Epithelial cell of umbilical artery (primary cell): ENCODE data around the gene COX17. TPM values are rescaled to one million over a fixed set of nuclear protein-coding genes. Genes with fewer than 3 reads are reported as not detected.

Source experiments
- total RNA-seq: library from RNA; depleted of rRNA; stranded (reverse); fragments of >200 nt; gene quantifications from 2 replicates; pipeline ENCODE4 v1.2.3, GENCODE V29; 2014

The COX17 gene, protein sequence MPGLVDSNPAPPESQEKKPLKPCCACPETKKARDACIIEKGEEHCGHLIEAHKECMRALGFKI
- total RNA-seq: 6.7 and 20.1 TPM in 2 replicates

DNA sequence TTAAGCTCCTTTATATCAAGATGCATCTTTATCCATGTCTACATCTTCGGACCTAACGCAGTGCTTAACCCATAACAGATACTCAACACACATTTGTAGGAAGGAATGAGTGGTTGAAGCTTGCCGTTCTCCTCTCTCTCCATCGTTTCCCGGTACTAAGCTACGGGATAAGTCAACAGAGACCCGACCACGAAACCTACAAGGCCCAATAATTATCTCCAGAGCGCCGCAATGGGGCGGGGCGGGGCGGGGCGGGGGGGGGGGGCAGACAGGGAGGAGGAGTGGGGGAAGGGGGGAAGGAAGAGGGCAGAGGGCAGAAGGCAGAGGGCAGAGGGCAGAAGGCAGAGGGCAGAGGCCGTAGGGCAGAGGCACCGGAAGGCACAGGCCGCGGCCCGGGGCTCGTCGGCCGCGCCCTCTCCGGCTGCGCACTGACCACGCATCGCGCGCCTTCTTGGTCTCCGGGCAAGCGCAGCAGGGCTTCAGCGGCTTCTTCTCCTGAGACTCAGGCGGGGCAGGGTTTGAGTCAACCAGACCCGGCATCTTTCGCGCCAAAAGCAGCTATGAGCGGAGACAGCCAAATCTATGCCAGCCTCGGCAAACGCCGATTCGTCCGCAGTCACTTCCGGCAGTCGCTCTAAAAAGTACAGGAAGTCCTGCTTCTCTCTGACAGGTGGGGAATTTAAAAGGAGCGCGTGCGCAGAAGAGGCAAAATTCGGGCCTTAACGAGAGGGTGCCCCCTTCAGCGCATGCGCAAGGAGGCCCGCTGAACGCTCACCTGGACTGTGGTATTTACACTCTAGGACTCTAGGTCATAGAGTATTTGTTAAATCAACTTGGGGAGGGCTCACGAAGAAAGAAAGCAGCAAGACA lies at the start of gene COX17:
TSS of gene COX17 (minus strand) at position 636 of the 870 bp plus-strand sequence. CDS start at position 540, 96 bp downstream.

DNA sequence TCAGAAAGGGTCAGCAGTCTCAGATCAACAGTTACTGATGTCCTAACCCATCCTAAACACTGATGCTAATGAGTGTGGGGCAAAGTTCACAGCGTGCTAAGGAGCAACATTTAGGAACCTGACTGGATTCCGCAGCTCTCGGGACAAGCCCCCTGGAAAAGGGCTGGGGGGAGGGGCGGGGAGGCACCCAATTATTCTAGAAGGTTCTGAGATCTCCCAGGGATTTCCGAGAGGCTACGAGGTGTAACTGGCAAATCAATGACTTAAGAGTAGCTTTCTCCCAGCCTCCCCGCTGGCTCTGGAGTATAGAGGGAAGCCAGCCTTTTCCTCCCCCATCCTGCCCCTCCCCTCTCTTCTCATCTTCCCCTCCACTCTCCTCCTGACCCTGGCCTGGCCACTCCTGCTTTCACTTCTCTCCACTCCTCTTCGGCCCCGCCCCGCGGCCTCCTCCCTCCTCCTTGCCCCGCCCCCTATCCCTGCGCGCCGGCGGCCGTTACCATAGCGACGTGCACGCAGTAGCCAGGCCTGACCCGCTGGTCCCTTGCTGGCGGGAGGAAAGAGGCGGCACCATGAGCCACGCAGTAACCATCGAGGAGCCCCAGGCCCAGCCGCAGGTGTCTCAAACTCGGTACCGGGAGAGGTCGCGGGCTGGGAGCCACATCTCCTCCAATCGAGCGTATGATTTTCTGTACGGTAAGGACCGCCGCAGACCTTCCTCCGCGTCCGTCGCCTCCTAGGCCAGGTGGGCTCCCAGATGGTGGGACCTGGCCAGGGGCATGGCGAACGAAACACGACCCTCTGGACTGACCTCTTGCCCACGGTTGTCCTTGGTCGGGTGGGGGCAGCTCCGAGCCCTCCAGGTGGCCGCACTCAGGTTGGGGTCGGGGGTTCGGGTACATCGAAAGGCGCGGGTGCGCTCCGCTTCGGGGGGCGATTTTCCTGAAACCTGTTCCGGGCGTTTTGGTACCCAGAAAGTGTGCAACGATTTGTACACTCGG lies 25.6 kb upstream of the COX17 start, which contains the start of gene CFAP91:
TSS of gene CFAP91 (plus strand) at position 493 of the 998 bp plus-strand sequence. CDS start at position 570, 77 bp downstream.

DNA sequence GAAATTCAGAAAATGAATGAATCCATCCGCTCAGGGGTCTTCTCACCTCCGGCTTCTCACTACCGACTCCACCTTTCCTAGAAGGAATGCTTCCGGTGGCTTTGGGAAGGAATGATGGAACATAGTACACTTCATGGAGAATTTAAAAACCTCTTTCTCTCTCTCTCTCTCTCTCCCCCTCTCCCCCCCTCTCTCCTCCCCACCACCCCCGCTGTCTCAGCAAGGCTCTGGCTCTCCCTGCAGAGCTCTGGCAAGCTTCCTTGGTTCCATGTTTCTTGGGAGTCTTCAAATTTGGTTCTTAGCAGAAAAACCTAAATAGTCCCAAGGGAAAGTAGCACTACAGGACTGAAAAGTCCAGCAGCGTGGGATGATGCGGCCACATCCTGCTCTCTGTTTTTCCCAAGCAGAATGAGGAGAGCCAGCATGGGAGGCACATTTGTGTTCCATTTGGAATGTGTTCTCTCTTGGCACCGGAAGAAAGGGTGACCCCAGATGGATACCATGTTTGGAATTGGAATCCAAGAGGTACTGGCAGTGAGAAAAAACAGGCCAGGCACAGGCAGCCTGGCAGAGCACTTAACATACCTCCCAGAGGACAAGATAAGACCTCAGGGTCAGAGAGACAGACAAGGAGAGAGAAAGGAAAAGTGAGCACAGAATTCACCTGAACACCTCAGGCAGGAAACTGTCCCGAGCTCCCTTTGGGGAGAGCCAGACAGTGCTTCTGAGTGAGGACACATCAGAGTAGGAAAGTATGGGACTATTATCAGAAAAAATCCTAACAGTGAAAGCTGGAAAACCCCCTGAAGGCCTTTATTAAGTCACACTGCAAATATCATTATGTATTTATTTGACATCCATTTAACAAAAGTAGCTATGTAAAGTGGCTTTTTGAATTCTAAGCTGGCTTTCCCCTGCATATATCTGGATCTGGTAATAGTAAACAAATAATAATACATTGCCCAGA lies 16.4 kb downstream of the COX17 start, which contains the start of gene POPDC2:
TSS of gene POPDC2 (minus strand) at position 116 of the 967 bp plus-strand sequence. CDS start 166 bp downstream, outside the sequence.

Other genes starting within 250 kb of the COX17 start
- 26.6 and 59.7 TPM in 2 replicates for gene TMEM39A, start 213.8 kb downstream of the COX17 start, total RNA-seq
- gene POGLUT1, start 208.4 kb downstream of the COX17 start, total RNA-seq: 15.9 and 42.6 TPM in 2 replicates
- 57.3 and 57.5 TPM in 2 replicates for gene TIMMDC1, start 178.9 kb downstream of the COX17 start, total RNA-seq
- not detected in 2 replicates for gene CD80, start 117.8 kb downstream of the COX17 start, total RNA-seq
- 5.2 and 7.1 TPM in 2 replicates for gene ADPRH, start 97.9 kb downstream of the COX17 start, total RNA-seq
- 0.65 and 1.1 TPM in 2 replicates for gene PLA1A, start 79.5 kb downstream of the COX17 start, total RNA-seq
- gene POPDC2, start 16.8 kb downstream of the COX17 start, total RNA-seq: 0.65 TPM in 1 of 2 replicates, not detected in the other
- 0.65 and 0.76 TPM in 2 replicates for gene CFAP91, start 25.6 kb upstream of the COX17 start, total RNA-seq
- 0.15 TPM in 1 of 2 replicates, not detected in the other for gene NR1I2, start 104.7 kb upstream of the COX17 start, total RNA-seq